HFF-Myc (cell line): ENCODE data around the gene TTC12.

Experiments
- DNase-seq: peaks from one replicate; pipeline ENCODE4 v3.0.0-alpha.2; 2011; ENCODE audit warnings: low read depth; ENCODE audit errors: extremely low read depth
- H3K4me3 ChIP-seq: replicated peaks from 2 replicates; pipeline ENCODE4 v1.5.1; 2011; ENCODE audit warnings: low read depth, mild to moderate bottlenecking, control low read depth, low read length
- TF ChIP-seq, protein P1 (sequence below): IDR thresholded peaks from 2 replicates; pipeline ENCODE4 v1.5.1; 2012; ENCODE audit warnings: mild to moderate bottlenecking, low read depth, low read length, control low read depth; ENCODE audit errors: missing control alignments

TTC12 gene, protein sequence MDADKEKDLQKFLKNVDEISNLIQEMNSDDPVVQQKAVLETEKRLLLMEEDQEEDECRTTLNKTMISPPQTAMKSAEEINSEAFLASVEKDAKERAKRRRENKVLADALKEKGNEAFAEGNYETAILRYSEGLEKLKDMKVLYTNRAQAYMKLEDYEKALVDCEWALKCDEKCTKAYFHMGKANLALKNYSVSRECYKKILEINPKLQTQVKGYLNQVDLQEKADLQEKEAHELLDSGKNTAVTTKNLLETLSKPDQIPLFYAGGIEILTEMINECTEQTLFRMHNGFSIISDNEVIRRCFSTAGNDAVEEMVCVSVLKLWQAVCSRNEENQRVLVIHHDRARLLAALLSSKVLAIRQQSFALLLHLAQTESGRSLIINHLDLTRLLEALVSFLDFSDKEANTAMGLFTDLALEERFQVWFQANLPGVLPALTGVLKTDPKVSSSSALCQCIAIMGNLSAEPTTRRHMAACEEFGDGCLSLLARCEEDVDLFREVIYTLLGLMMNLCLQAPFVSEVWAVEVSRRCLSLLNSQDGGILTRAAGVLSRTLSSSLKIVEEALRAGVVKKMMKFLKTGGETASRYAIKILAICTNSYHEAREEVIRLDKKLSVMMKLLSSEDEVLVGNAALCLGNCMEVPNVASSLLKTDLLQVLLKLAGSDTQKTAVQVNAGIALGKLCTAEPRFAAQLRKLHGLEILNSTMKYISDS

DNA sequence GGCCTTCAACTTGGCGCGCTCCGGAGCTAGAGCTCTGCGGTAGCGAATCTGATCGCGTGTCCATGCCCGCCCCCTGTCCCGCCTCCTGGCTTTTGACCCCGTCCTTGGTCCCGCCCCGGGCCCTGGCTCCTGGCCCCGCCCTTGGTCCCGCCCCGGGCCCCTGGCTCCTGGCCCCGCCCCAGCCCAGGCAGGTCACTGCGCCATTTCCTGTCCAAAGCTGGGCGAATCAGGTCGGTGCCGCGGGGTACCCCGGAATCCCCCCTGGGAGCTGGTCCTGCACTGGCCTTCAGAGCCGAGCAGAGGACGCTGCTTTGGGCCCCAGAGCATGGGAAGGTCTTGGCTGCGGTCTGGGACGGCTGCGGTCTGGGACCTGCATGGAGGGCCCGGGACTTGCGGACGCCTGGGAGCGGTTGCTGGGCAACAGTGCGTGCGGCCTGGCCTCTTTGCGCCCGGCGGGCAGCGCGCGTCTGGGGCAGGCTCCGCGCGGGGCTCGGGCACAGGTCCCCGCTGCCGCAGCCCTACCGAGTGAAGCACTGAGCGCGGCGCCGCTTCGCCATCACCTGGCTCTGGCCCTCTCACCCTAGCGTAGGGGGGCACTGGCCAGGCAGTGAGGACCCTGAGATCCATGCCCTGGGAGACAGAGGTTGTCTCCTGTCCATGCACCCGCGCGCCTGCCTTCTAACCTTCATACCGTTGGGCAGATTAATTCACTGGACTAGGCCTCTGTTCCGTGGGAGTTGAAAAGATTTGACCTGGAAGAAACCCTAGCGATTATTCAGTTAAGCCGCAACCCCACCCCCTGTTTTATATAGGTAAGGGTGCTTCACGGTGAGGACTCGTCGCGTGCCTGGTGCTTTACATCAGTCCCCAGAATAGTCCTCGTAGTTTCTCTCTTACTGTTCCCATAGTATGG lies at the start of gene TTC12:
Gene TTC12, plus strand, starts transcription at position 195 of the 913 bp plus-strand sequence. CDS start 1,675 bp downstream, outside the sequence.
- TF ChIP-seq, protein P1, sequence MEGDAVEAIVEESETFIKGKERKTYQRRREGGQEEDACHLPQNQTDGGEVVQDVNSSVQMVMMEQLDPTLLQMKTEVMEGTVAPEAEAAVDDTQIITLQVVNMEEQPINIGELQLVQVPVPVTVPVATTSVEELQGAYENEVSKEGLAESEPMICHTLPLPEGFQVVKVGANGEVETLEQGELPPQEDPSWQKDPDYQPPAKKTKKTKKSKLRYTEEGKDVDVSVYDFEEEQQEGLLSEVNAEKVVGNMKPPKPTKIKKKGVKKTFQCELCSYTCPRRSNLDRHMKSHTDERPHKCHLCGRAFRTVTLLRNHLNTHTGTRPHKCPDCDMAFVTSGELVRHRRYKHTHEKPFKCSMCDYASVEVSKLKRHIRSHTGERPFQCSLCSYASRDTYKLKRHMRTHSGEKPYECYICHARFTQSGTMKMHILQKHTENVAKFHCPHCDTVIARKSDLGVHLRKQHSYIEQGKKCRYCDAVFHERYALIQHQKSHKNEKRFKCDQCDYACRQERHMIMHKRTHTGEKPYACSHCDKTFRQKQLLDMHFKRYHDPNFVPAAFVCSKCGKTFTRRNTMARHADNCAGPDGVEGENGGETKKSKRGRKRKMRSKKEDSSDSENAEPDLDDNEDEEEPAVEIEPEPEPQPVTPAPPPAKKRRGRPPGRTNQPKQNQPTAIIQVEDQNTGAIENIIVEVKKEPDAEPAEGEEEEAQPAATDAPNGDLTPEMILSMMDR: no peak
- peak; percentile 57 for DNase-seq
- H3K4me3 ChIP-seq: peak within 1 kb of the TSS; percentile 71

DNA sequence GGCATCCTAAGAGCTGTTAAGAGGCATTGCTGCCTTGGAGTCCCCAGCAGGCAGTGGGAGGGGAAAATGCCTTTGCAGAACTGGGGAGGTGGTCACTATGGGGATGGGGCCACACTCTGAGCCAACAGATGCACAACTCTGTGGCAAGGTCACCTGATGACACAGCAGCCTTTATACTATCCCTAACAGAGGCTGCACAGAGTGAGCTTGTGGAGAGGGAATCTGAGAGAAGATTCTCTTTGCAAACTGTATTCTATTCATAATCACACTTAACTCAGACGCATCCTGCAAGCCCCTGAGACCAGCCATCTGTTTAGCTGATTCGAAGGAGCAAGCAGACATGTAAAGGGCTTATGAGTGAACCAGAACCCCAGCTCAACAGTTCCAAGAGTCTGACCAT lies 49.0 kb upstream of the TTC12 start:
- no peak overlapping the region for H3K4me3 ChIP-seq
- TF ChIP-seq, protein P1: no peak
- DNase-seq: no peak

DNA sequence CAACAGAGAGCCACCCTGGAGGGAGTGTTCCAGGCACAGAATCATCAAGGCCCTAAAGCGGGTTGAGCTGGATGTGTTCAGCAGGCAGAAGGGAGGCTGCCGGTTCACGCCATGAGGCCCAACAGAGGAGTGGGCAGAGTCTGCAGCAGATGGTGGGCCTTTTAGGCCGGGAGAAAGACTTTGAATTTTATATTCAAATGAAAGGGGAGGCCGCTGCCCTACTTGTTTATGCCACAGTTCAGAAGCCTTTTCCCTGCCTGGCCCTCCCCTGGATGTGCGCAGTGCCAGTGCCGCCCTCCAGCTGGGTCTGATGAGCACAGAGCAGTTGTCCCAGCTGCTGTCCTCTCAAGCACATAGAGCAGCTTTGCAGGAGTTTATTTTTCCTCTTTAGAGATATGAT lies 46.9 kb upstream of the TTC12 start:
- TF ChIP-seq, protein P1: no peak
- DNase-seq: no peak
- H3K4me3 ChIP-seq: no peak overlapping the region

DNA sequence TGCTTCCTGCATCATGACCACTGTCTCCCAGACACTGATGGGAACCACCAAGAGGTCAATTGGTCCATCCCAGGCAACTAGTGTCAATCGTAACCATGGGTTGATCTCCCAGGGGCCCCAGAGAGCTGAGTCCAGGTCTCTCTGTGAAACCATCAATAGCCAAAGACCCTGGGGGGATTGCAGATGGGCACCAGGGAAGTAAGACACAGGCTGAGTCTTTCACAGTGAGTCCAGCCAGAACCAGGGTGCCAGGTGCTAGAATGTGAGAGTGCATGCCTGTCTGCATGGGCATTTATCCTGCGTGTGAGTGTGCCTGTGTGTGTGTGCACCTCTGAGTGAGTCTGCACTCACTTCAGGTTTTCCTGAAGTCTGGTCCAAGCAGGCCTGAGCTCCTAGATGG lies 45.3 kb upstream of the TTC12 start:
- no peak overlapping the region for H3K4me3 ChIP-seq
- TF ChIP-seq, protein P1: no peak
- DNase-seq: no peak

DNA sequence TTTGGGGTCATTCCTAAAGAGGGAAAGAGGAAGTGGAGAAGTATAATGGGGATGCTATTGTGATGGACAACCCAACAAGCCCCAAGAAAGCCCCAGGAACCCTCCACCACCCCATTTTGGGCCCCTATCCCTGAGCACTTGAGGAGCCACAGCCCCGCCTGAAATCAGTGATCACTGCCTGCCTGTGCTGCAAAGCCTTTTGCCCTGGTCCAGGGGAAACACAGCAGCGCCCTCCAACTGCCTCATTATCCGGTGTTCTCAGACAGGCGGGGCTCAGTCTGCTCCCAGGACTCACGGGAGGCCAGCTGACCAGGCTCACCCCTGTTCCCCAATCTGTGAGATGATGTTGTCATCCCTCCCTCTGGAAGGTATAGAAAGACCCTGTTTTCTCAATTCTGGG lies 44.7 kb upstream of the TTC12 start:
- no peak overlapping the region for H3K4me3 ChIP-seq
- no peak for DNase-seq
- TF ChIP-seq, protein P1: no peak

DNA sequence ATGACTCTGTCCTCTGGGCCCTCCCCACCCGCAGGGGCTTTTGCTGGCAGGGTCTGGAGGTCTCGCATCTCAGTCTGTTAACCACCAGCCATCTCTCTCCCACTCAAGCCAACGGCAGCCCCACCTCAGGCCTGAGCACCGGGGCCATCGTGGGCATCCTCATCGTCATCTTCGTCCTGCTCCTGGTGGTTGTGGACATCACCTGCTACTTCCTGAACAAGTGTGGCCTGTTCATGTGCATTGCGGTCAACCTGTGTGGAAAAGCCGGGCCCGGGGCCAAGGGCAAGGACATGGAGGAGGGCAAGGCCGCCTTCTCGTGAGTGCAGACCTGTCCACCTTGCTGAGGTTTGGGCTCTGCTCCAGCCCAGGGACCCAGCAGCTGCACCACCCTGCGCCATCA lies 44.3 kb upstream of the TTC12 start:
- no peak for DNase-seq
- no peak overlapping the region for H3K4me3 ChIP-seq
- TF ChIP-seq, protein P1: no peak
